ENCODE data around the gene ANKS1B.
"Not testable (repeated sequence)": the region's sequence is repeated elsewhere in the genome, so short reads cannot be mapped to it uniquely, and the experiment has no call there.

The ANKS1B gene

GRCh38 chr12:99343960-99344359, 640.8 kb downstream of the ANKS1B start:
- H3K4me3 ChIP-seq = no peak overlapping the region
- DNase-seq = no peak
- H3K27me3 ChIP-seq = no peaks in the 10 kb centered on the region
- H3K9me3 ChIP-seq = no peaks in the 10 kb centered on the region
- no peaks in the 10 kb centered on the region for H3K4me1 ChIP-seq
- intact Hi-C loops (cut with DNase I; ENCODE audit: low total_unique reads) = no loop called here
- no peaks in the 10 kb centered on the region for H3K36me3 ChIP-seq
- no peak for TF ChIP-seq CTCF (IDR thresholded peaks at IDR 0.05)
- H3K27ac ChIP-seq = no peak overlapping the region

GRCh38 chr12:99339663-99340062, 645.1 kb downstream of the ANKS1B start:
- Histone ChIP-seq H3K4me3 (no peak overlapping the region), H3K27ac (no peak overlapping the region), H3K27me3 (no peaks in the 10 kb centered on the region), H3K4me1 (no peaks in the 10 kb centered on the region), H3K9me3 (no peaks in the 10 kb centered on the region), H3K36me3 (peaks cover 0 to 2% (median 0%) of the 10 kb centered on the region in 3 donors)
- DNase-seq = no peak
- TF ChIP-seq CTCF (IDR thresholded peaks at IDR 0.05) = no peak
- intact Hi-C loops (cut with DNase I; ENCODE audit: low total_unique reads) = no loop called here

- intact Hi-C loops (cut with DNase I; ENCODE audit: low total_unique reads) = no loop called here
- H3K9me3 ChIP-seq = no peaks in the 10 kb centered on the region
- H3K36me3 ChIP-seq = peaks cover 0 to 2% (median 0%) of the 10 kb centered on the region in 3 donors
- no peaks in the 10 kb centered on the region for H3K27me3 ChIP-seq
- no peak overlapping the region for H3K27ac ChIP-seq
- no peak for DNase-seq
- H3K4me1 ChIP-seq = no peaks in the 10 kb centered on the region
- TF ChIP-seq CTCF (IDR thresholded peaks at IDR 0.05) = no peak
- no peak overlapping the region for H3K4me3 ChIP-seq
Observed at GRCh38 chr12:99334285-99335056, 650.3 kb downstream of the ANKS1B start.

- no peaks in the 10 kb centered on the region for H3K36me3 ChIP-seq
- intact Hi-C loops (cut with DNase I; ENCODE audit: low total_unique reads) = no loop called here
- H3K9me3 ChIP-seq = peaks cover 0 to 3% (median 0%) of the 10 kb centered on the region in 3 donors
Observed at GRCh38 chr12:99332936-99333591, 651.7 kb downstream of the ANKS1B start.

GRCh38 chr12:99330216-99330615, 654.5 kb downstream of the ANKS1B start:
- DNase-seq = no peak
- H3K9me3 ChIP-seq = peaks cover 0 to 3% (median 0%) of the 10 kb centered on the region in 3 donors
- no peaks in the 10 kb centered on the region for H3K36me3 ChIP-seq
- no peak overlapping the region for H3K4me3 ChIP-seq
- H3K27ac ChIP-seq = no peak overlapping the region
- no peaks in the 10 kb centered on the region for H3K27me3 ChIP-seq
- intact Hi-C loops (cut with DNase I; ENCODE audit: low total_unique reads) = no loop called here
- no peak for TF ChIP-seq CTCF (IDR thresholded peaks at IDR 0.05)
- no peaks in the 10 kb centered on the region for H3K4me1 ChIP-seq

More at GRCh38 chr12:99332936-99333591, 651.7 kb downstream of the ANKS1B start:
- TF ChIP-seq CTCF (IDR thresholded peaks at IDR 0.05) = no peak
- Histone ChIP-seq H3K27ac (no peak overlapping the region), H3K27me3 (no peaks in the 10 kb centered on the region), H3K4me3 (no peak overlapping the region), H3K4me1 (no peaks in the 10 kb centered on the region)
- no peak for DNase-seq

- H3K9me3 ChIP-seq; intact Hi-C loops (cut with DNase I; ENCODE audit: low total_unique reads); H3K27ac ChIP-seq; H3K4me3 ChIP-seq; H3K4me1 ChIP-seq; H3K36me3 ChIP-seq; H3K27me3 ChIP-seq: not testable (repeated sequence)
- DNase-seq = peak in 1 of 2 donors; percentile 44
Observed at GRCh38 chr12:99321210-99321609, 663.5 kb downstream of the ANKS1B start.
